ENCODE results near the gene ASIC2. TPM values are rescaled to one million over a fixed set of nuclear protein-coding genes. Genes with fewer than 3 reads are reported as not detected.

Gene ASIC2
- total and polyA plus RNA-seq, 2 experiments from 2014 or later = not detected

GRCh38 chr17:33045216-33045615, 247.9 kb downstream of the ASIC2 start:
- DNase-seq (ENCODE audit: low read depth in 1 of 2, low spot score in 1 of 2) = no peak
- Histone ChIP-seq H3K27ac (no peak overlapping the region), H3K27me3 (peaks cover under 1% of the 10 kb centered on the region), H3K9me3 (ENCODE audit: low read depth) (no peaks in the 10 kb centered on the region), H3K4me1 (ENCODE audit: low read depth) (no peaks in the 10 kb centered on the region), H3K36me3 (no peaks in the 10 kb centered on the region), H3K4me3 (no peak overlapping the region)
- no peak for TF ChIP-seq CTCF (IDR thresholded peaks at IDR 0.05; ENCODE audit: low read depth, low read length)

- no peaks in the 10 kb centered on the region for H3K9me3 ChIP-seq (ENCODE audit: low read depth)
- no peak for TF ChIP-seq CTCF (IDR thresholded peaks at IDR 0.05; ENCODE audit: low read depth, low read length)
- H3K36me3 ChIP-seq = no peaks in the 10 kb centered on the region
- H3K4me1 ChIP-seq (ENCODE audit: low read depth) = no peaks in the 10 kb centered on the region
- H3K4me3 ChIP-seq = no peak overlapping the region
- peaks cover 3% of the 10 kb centered on the region for H3K27me3 ChIP-seq
- DNase-seq (ENCODE audit: low read depth in 1 of 2, low spot score in 1 of 2) = no peak
- no peak overlapping the region for H3K27ac ChIP-seq
Measured at GRCh38 chr17:33044771-33045170, 248.3 kb downstream of the ASIC2 start.

- no peaks in the 10 kb centered on the region for H3K9me3 ChIP-seq (ENCODE audit: low read depth)
- H3K27ac ChIP-seq = no peak overlapping the region
- H3K4me1 ChIP-seq (ENCODE audit: low read depth) = no peaks in the 10 kb centered on the region
- no peak overlapping the region for H3K4me3 ChIP-seq
- DNase-seq (ENCODE audit: low read depth in 1 of 2, low spot score in 1 of 2) = no peak
- H3K27me3 ChIP-seq = peaks cover 11% of the 10 kb centered on the region
- H3K36me3 ChIP-seq = no peaks in the 10 kb centered on the region
- no peak for TF ChIP-seq CTCF (IDR thresholded peaks at IDR 0.05; ENCODE audit: low read depth, low read length)
Measured at GRCh38 chr17:33040461-33040860, 252.6 kb downstream of the ASIC2 start.

- Histone ChIP-seq H3K4me3 (no peak overlapping the region), H3K4me1 (ENCODE audit: low read depth) (no peaks in the 10 kb centered on the region), H3K27ac (no peak overlapping the region), H3K36me3 (no peaks in the 10 kb centered on the region), H3K27me3 (peaks cover 11% of the 10 kb centered on the region), H3K9me3 (ENCODE audit: low read depth) (no peaks in the 10 kb centered on the region)
- TF ChIP-seq CTCF (IDR thresholded peaks at IDR 0.05; ENCODE audit: low read depth, low read length) = no peak
- peak in 1 of 2 donors; percentile 84 for DNase-seq (ENCODE audit: low read depth in 1 of 2, low spot score in 1 of 2)
Measured at GRCh38 chr17:33039874-33040273, 253.2 kb downstream of the ASIC2 start.

GRCh38 chr17:33038740-33039139, 254.4 kb downstream of the ASIC2 start:
- Histone ChIP-seq H3K36me3 (no peaks in the 10 kb centered on the region), H3K9me3 (ENCODE audit: low read depth) (no peaks in the 10 kb centered on the region), H3K4me1 (ENCODE audit: low read depth) (no peaks in the 10 kb centered on the region), H3K27ac (no peak overlapping the region), H3K4me3 (no peak overlapping the region), H3K27me3 (peaks cover 11% of the 10 kb centered on the region)
- DNase-seq (ENCODE audit: low read depth in 1 of 2, low spot score in 1 of 2) = peak; percentile 58 to 86
- peak; percentile 90 for TF ChIP-seq CTCF (IDR thresholded peaks at IDR 0.05; ENCODE audit: low read depth, low read length)

GRCh38 chr17:33033176-33033575, 259.9 kb downstream of the ASIC2 start:
- Histone ChIP-seq H3K9me3 (ENCODE audit: low read depth) (no peaks in the 10 kb centered on the region), H3K4me1 (ENCODE audit: low read depth) (no peaks in the 10 kb centered on the region), H3K27ac (no peak overlapping the region), H3K36me3 (no peaks in the 10 kb centered on the region), H3K4me3 (no peak overlapping the region), H3K27me3 (peaks cover 15% of the 10 kb centered on the region)
- TF ChIP-seq CTCF (IDR thresholded peaks at IDR 0.05; ENCODE audit: low read depth, low read length) = no peak
- no peak for DNase-seq (ENCODE audit: low read depth in 1 of 2, low spot score in 1 of 2)

Measured in cardiac muscle cell (in vitro differentiated cells and primary cell).